Measurements from ENCODE around the gene ZDHHC14. TPM values are rescaled to one million over a fixed set of nuclear protein-coding genes. Genes with fewer than 3 reads are reported as not detected.
"Not testable (repeated sequence)": the region's sequence is repeated elsewhere in the genome, so short reads cannot be mapped to it uniquely, and the experiment has no call there.

Gene ZDHHC14
- total RNA-seq, 1 donor from 2014 or later, result 9.3 TPM

DNA sequence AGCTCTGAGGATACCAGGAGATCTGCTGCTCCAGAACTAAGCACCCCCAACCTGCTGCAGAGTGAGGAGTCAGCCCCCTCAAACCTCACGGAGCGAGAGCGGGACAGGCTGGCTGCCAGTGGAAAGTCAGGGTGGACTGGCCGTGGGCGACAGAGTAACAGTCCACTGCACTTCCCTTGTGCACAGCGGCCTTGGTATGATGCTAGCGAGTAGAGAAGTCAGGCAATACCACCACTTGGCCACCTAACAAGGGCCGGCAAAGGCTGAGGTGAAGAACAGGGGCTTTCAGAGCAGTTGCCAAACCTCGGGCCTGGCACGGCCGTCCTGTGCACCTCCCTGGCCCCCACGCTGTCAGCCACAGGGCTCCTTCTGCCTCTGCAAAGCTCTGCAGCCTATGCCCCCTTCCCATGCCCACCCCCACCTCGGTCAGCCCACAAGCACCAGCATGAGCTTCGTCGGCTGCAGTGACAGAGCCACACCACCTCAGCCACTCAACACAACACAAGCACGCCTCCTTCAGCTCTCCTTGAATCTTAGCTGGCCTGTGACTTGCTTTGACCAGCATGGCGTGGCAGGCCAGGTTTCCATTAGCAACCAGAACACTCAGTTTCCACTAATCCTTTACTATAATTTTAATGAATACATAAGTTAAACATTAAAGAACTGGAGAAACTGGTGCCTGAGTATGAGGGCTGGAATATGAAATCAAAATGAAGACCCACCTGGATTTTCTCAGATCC is 314.5 kb downstream of the ZDHHC14 start:
- no peaks in the 10 kb centered on the region for H3K4me1 ChIP-seq
- H3K27ac ChIP-seq, result no peak overlapping the region
- no peaks in the 10 kb centered on the region for H3K36me3 ChIP-seq
- H3K9me3 ChIP-seq, result peaks cover 4% of the 10 kb centered on the region
- no peaks in the 10 kb centered on the region for H3K27me3 ChIP-seq (ENCODE audit: low read depth)
- TF ChIP-seq, protein P1, sequence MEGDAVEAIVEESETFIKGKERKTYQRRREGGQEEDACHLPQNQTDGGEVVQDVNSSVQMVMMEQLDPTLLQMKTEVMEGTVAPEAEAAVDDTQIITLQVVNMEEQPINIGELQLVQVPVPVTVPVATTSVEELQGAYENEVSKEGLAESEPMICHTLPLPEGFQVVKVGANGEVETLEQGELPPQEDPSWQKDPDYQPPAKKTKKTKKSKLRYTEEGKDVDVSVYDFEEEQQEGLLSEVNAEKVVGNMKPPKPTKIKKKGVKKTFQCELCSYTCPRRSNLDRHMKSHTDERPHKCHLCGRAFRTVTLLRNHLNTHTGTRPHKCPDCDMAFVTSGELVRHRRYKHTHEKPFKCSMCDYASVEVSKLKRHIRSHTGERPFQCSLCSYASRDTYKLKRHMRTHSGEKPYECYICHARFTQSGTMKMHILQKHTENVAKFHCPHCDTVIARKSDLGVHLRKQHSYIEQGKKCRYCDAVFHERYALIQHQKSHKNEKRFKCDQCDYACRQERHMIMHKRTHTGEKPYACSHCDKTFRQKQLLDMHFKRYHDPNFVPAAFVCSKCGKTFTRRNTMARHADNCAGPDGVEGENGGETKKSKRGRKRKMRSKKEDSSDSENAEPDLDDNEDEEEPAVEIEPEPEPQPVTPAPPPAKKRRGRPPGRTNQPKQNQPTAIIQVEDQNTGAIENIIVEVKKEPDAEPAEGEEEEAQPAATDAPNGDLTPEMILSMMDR (IDR thresholded peaks at IDR 0.05), result no peak
- intact Hi-C loops (cut with DNase I), result no loop called here
- no peak for DNase-seq
- no peak for ATAC-seq
- no peak overlapping the region for H3K4me3 ChIP-seq

DNA sequence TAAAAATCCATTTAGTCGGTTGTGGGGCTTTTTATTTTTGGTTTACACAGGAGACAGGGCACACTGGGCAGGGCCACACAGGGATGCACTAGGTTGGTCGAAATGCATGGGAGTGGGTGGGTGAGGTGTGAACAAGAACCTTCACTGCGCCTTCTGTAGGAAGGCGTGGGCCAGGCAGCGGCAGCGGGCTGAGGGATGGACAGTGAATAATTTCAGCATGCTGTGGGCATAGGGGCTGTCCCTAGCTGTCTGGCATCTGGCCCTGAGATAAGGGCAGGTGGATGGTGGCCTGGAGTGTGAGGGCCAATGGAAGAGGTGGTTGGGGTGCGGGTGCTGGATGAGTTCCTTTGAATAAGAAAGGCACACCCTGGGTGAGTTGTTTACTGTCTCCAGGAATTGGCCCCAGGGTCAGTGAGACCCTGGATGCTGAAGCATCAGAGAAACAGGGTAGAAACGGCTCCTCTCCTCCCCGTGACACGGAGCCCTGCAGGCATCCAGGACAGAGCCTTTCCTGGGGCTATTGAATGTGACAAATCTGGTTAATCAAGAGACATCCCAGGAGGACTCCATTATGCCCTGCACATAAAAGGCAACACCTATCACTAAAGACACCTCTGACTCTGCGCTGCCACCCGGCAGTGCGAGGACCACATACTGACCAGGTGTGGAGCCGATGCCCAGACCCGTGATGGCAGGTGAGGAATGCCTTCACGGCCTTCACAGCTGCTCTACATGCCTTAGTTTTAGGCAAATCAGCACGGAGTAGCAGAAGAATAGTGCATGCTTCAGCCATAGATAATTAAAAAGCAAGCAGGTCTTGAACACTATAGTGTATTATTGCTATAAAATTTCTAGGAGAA is 319.0 kb downstream of the ZDHHC14 start:
- intact Hi-C loops (cut with DNase I), result no loop called here
- Histone ChIP-seq H3K27ac (no peak overlapping the region), H3K4me1 (no peaks in the 10 kb centered on the region), H3K9me3 (peaks cover 4% of the 10 kb centered on the region), H3K27me3 (ENCODE audit: low read depth) (no peaks in the 10 kb centered on the region), H3K4me3 (no peak overlapping the region), H3K36me3 (no peaks in the 10 kb centered on the region)
- TF ChIP-seq, protein P1 (IDR thresholded peaks at IDR 0.05), result no peak
- no peak for ATAC-seq
- no peak for DNase-seq

DNA sequence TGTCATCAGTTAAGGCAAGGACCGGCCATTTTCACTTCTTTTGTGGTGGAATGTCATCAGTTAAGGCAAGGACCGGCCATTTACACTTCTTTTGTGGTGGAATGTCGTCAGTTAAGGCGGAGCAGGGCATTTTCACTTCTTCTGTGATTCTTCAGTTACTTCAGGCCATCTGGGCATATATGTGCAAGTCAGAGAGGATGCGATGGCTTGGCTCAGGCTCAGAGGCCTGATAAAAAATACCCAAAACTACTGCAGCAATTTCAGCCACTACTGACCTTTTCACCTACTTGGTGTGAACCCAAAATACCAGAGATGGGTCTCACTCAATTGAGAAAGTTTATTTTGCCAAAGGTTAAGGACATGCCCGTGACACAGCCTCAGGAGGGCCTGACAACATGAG is 325.4 kb downstream of the ZDHHC14 start:
- ATAC-seq; H3K27ac ChIP-seq; H3K9me3 ChIP-seq; H3K4me1 ChIP-seq; H3K36me3 ChIP-seq; DNase-seq; intact Hi-C loops (cut with DNase I); H3K4me3 ChIP-seq; H3K27me3 ChIP-seq (ENCODE audit: low read depth): not testable (repeated sequence)

DNA sequence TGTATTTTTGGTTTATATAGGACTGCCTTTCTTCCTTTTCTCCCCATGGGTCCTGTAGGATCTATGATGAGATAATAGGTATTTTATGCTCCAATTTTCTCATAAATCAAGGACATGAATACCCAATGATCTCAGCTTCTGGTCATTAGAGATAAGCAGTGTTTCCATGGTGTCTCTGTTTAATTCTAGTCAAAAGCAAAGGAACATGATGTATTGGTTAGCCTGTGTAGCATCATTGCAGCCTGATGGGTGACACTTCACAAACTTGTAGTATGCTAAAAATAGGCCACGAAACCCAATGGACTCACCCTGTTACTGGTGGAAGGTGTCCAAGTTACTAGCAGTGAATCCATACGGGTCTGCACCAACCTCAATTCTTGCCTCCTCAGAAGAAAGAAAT is 325.9 kb downstream of the ZDHHC14 start:
- TF ChIP-seq, protein P1 (IDR thresholded peaks at IDR 0.05), result no peak
- Histone ChIP-seq H3K9me3 (no peaks in the 10 kb centered on the region), H3K27ac (no peak overlapping the region), H3K27me3 (ENCODE audit: low read depth) (no peaks in the 10 kb centered on the region), H3K36me3 (no peaks in the 10 kb centered on the region), H3K4me3 (no peak overlapping the region), H3K4me1 (no peaks in the 10 kb centered on the region)
- intact Hi-C loops (cut with DNase I), result no loop called here
- DNase-seq, result no peak
- no peak for ATAC-seq

DNA sequence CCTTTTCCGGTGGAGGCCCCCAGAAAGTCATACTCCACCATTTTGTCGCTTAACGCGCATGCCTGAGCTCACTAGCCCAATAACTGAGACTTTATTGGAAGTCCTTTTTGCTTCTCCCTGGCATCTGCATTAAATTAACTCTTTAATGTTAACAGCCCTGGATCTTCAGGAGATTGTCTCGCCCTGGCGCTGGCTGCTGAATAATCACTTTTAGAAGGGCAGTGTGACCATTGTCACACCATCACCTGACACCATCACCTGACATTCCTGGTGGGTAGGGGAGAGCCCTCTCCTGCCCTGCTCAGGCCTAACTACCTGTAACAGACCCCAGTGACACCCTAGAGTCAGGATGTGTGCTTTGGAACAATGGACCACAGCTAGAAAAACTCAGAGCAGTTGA is 326.6 kb downstream of the ZDHHC14 start:
- no peak for ATAC-seq
- no peak overlapping the region for H3K4me3 ChIP-seq
- intact Hi-C loops (cut with DNase I), result no loop called here

More for the DNA sequence above, 326.6 kb downstream of the ZDHHC14 start:
- DNase-seq, result no peak
- TF ChIP-seq, protein P1 (IDR thresholded peaks at IDR 0.05), result no peak
- Histone ChIP-seq H3K27ac (no peak overlapping the region), H3K27me3 (ENCODE audit: low read depth) (no peaks in the 10 kb centered on the region), H3K4me1 (no peaks in the 10 kb centered on the region), H3K9me3 (no peaks in the 10 kb centered on the region), H3K36me3 (no peaks in the 10 kb centered on the region)
